CD4-positive, alpha-beta T cell treated with Interleukin-10 for 1 hour (primary cell): ENCODE data around the gene STAG2.

Experiments
- DNase-seq: peaks from one replicate; pipeline ENCODE4 v3.0.0-alpha.2; 2020

STAG2 gene

GRCh38 chrX:123976706-123977316 is 15.3 kb downstream of the STAG2 start:
- DNase-seq: peak; percentile 33

- DNase-seq: no peak
Observed at GRCh38 chrX:123983240-123983639, 21.7 kb downstream of the STAG2 start.

DNA sequence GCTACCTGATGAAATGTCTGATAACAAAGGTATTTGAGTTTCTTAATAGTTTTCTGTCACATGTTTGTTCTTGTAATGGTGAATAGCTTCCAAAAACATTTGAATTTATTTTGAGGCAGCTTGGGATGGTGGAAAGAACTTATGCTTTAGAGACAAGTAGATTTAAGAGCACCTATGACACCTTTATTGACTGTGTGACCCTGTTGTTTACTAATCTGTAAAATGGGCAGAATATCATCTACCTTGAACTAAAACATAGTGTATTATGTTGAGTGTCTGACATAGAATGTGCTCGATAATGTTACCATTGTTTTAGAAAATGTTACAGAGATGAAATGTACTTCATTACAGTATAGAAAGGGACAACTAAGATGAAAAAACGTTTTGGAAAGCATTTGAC is 24.9 kb downstream of the STAG2 start:
- no peak for DNase-seq

DNA sequence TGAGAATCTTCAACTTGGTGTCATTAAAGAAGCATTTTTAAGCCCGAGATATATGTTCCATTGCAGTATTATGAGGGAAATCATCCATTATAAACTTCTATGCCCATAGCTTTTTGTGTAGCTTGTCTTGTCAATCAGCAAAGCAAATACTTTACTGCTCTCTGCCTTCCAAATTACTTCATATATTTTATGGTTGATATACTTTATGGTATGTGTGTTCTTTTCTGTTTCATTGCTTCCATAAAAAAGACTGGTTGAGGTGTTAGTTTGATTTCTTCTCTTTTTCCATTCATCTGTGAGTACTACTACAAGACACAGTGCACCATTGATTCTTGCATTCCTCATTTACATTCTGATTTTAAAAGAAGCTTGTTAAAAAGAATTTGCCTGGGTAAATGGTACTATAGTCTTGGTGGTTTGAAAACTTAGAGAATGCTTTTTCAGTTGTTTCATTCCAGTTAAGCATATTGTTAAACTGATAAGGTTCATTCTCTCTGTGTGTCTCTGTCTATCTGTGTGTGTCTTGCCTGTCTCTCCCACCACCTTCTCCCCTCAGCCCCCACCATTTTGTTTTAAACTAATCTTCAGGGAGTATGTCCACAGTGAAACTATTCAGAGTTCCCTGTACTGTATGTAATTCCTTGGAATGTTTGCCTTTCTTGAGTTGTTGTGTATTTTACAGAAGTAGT is 27.1 kb downstream of the STAG2 start:
- DNase-seq: no peak

DNA sequence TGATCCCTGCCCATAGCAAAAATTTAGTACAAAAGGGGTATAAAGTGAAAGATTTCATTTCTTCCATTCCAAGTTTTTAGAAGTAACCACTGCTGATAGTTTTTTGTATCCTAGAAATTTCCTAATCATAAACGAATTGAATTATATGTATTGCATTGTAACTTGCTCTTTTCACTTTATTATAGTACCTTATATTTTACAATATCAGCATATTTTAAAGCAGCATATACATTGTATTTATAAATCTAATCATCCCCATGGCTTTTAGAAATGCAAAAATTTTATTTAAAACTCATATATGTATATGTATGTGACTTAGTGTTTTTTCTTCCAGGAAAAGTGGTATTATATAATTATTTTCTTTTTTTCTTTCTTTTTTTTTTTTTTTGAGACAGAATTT is 27.7 kb downstream of the STAG2 start:
- DNase-seq: no peak

DNA sequence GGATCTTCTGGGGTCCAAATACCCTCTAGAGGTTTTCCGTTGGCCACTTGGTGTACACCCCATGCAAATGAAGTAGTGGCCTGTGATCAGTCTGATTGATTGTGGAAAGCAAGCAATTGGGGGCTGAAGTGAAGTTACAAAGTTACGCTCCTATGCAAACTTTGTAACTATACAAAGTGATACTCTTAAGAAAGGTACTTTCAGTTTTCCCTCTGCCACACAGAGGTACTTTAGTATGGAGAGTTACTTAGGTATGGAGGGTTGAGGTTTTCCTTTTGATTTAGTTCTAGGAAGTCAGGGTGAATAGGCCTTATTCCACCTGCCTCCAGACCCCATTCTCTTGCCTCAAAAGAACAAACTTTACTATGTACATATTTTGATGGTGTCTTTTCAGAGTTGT is 28.7 kb downstream of the STAG2 start:
- DNase-seq: no peak

GRCh38 chrX:123990602-123991001 is 29.1 kb downstream of the STAG2 start:
- no peak for DNase-seq

DNA sequence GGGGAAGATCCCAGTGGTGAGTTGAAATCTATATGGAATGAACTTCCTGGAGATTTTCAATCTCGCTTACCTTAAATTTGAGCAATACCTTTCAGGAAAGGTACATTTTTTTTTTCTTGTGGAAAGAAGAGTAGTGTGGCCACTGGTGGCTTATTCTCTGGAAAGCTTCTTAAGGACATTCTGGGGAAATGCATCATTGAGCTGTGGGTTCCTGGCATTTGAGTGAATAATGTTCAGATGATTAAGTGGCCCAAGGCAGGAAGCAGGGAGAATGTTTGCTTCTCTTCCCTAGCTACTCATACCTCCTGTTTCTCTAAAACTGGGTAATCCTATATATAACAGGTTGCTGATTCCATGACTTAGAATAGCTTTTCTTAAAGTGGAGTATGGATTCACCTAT is 31.8 kb downstream of the STAG2 start:
- DNase-seq: no peak

DNA sequence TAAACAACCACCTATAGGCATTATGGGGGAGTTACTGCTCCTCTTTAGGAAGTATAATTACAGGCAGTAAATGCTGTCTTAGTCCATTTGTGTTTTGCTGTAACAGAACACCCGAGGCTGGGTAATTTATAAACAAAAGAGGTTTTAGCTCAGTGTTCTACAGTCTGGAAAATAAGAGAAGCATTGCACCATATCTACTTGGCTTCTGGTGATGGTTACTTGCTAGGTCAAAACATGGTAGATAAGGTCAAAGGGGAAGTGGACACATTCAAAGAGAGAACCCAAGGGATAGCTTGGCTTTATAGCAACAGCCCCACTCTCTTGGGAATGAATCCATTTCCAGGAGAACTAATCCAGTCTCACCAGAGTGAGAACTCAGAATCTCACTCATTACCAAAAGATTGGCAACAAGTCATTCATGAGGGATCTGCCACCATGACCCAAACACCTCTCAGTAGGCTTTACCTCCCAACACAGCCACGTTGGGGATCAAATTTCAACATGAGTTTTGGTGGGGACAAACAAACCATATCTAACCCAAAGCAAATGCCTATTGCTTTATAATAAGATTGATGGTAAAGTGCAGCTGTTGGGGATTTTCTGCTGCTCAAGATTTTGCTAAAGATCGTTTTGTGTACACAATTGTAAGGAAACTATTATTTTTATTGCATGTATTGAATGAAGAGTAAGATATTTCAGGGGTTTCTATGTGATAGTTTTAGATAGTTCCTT is 32.6 kb downstream of the STAG2 start:
- no peak for DNase-seq

- DNase-seq: no peak
Observed at GRCh38 chrX:123994730-123995129, 33.2 kb downstream of the STAG2 start.

GRCh38 chrX:124001581-124001980 is 40.1 kb downstream of the STAG2 start:
- DNase-seq: no peak

GRCh38 chrX:124005228-124005627 is 43.7 kb downstream of the STAG2 start:
- no peak for DNase-seq

- no peak for DNase-seq
Observed at GRCh38 chrX:124010157-124010556, 48.7 kb downstream of the STAG2 start.

GRCh38 chrX:124010566-124010965 is 49.1 kb downstream of the STAG2 start:
- DNase-seq: no peak

DNA sequence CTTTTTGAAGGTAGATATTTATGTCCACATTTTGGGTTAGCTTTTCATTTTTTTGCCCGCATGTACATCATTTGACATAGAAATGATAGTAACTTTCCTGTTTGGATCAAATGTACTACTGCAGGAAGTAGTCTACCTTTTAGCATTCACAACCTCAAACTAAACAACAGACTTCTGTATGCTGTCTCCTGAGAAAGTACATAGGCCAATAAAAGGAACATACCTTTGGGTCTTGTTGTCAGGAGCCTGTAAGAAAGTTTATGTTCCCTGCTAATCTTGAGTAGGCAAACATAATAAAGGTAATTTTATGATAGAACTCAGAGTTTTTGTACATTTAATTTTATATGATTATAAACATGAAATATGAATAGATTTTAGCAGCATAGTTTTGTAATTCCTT is 54.2 kb downstream of the STAG2 start:
- DNase-seq: no peak

GRCh38 chrX:124016825-124017224 is 55.3 kb downstream of the STAG2 start:
- no peak for DNase-seq

- DNase-seq: peak; percentile 28
Observed at GRCh38 chrX:124018023-124018422, 56.5 kb downstream of the STAG2 start.

DNA sequence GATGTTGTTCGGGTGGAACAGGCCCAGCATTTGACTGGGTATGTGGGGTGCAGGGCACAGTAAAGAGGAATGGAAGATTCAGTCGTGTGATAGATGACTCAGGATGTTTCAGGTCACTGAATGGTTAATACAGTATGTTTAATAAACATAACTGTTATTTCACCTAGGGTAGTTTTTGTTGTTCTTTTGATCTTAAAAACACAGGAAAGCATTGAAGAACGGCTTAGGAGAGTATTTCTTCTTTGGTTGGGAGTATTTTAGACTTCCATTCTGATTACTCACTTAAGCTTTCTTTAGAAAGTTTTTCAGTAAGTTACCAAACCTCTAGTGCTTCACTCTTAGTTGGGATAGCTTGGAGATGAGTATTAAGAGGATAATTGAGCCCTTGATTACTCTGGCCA is 62.3 kb downstream of the STAG2 start:
- DNase-seq: no peak

GRCh38 chrX:124026529-124026928 is 65.0 kb downstream of the STAG2 start:
- DNase-seq: no peak

DNA sequence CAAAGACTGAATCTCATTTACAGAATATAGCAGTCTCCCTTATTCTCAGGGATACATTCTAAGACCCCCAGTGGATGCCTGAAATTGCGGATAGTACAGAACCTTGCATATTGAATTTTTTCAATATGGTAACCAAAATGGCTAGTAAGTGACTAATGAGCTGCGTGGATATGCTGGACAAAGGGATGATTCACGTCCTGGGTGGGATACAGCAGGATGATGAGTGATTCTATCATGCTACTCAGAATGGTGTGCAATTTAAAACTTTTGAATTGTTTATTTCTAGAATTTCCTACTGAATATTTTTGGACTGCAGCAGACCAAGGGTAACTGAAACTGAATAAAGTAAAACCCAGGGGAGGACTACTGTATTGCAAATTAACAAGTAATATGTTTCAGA is 66.7 kb downstream of the STAG2 start:
- no peak for DNase-seq

DNA sequence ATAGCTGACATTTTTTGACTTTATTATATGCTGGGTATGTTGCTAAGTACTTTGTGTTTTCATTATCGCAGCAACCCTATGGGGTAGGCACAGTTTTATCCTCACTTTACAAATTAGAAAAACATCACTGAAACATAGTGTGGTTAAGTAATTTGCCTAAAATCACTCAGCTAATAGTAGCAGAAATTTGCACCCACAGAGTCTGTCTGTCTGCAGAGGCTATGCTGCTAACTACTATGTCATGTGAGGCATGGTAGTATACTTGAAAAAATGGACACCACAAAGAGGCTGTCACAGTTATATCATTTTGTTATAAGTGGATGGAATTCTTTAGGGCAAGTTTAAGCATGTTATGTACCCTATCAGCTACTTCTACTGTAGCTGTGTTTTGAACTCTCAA is 69.0 kb downstream of the STAG2 start:
- no peak for DNase-seq

GRCh38 chrX:124033821-124034220 is 72.3 kb downstream of the STAG2 start:
- no peak for DNase-seq

- DNase-seq: no peak
Observed at GRCh38 chrX:124035657-124036056, 74.2 kb downstream of the STAG2 start.

GRCh38 chrX:124042042-124042441 is 80.5 kb downstream of the STAG2 start:
- no peak for DNase-seq
